ENCODE measurements around the gene GRK1.

The GRK1 gene

DNA sequence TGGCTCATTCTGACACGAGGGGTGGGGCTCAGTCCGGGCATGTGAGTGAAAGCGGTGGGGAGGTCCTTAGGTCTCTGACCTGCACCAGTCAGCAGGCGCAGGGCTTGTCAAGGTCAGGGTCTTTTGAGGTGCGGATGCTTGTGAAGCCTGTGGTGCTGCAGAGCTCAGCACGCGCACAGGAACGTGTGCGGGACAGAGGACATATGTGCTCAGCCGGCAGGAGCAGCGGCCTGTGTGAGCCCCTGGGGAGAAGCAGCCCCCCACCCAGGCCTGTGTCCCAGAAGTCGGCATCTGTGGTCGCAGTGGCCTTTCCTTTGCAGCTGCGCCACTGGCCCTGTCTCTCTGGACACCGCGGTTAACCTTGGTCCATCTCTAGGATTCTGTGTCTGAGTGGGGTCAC lies 39.9 kb upstream of the GRK1 start:
- H3K4me1 Mint-ChIP-seq (ENCODE audit: low read depth): peaks cover 9% of the 10 kb centered on the region
- H3K27me3 Mint-ChIP-seq: no peaks in the 10 kb centered on the region
- no peak overlapping the region for H3K27ac Mint-ChIP-seq
- no peak overlapping the region for H3K4me3 Mint-ChIP-seq
- no peaks in the 10 kb centered on the region for H3K9me3 Mint-ChIP-seq
- peaks cover 90% of the 10 kb centered on the region for H3K36me3 Mint-ChIP-seq (ENCODE audit: low read depth)
- intact Hi-C loops (cut with micrococcal nuclease): no loop called here

DNA sequence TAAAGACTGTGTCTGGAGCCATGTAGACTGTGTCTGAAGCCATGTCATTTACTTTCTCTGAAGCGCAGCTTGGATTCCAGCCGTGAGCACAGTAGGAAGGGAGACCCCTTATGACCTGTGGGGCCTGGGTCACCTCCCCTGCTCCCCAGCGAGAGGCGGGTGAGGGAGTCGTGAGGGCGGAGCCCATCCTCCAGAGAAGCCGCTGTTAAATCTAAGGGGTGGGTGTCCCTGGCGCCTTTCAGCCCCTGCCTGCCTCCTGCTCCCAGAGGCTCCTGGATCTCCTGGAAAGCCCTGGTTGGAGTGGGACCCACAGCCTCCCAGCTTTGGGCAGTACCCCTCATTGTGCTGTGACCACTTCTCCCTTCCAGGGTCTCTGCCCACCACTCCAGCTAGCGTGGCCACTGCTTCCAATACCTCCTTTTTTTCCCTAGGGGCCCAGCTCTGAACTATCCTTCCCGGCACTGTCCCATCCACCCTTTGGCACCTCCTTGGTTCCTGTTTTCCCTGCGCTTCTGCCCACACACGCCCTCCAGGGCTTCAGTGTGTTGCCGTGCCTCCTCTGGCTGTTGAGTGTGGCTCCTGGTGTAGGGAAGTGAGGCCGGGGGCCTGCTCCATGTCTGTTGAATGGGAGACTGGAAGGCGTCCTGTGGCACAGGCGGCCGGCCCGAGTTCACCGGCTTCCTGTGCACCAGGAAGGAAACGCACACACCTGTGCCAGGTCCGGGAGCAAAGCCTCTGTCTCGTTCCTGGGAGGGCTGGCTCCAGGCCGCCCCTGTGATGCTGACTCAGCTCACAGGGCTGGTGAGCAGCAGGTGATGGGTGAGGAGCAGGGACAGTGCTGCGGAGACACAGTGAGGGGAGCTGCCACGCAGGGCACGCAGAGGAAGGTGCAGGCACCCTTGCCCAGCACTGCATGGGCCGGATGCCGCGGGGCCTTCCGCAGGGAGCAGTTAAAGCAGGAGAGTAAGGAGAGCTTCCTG lies 38.4 kb upstream of the GRK1 start:
- peaks cover 93% of the 10 kb centered on the region for H3K36me3 Mint-ChIP-seq (ENCODE audit: low read depth)
- peak overlapping the region; percentile 6 for H3K27ac Mint-ChIP-seq
- intact Hi-C loops (cut with micrococcal nuclease): no loop called here

DNA sequence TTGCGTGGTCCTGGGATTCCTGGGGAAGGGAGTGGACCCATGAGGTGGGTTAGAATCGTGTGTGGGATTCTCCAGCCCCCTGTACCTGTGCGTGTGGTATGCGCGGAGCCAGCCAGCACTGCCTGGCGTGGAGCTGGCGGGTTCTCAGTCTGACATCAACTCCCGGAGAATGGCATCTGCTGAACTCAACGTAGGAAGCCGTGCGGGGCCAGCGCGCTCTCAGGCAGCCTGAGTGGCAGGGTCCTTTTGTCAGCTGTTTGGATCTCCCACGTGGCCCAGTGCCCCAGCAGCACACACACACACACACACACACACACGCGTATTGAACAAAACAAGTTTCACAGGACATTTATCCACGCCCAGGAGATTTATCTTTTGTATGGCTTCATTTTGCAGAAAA lies 37.2 kb upstream of the GRK1 start:
- H3K27ac Mint-ChIP-seq: no peak overlapping the region
- intact Hi-C loops (cut with micrococcal nuclease): no loop called here
- no peak overlapping the region for H3K4me3 Mint-ChIP-seq
- H3K4me1 Mint-ChIP-seq (ENCODE audit: low read depth): peaks cover 9% of the 10 kb centered on the region
- no peaks in the 10 kb centered on the region for H3K27me3 Mint-ChIP-seq
- no peaks in the 10 kb centered on the region for H3K9me3 Mint-ChIP-seq
- peaks cover 93% of the 10 kb centered on the region for H3K36me3 Mint-ChIP-seq (ENCODE audit: low read depth)

More for the DNA sequence above, 38.4 kb upstream of the GRK1 start:
- Mint-ChIP-seq H3K4me1 (ENCODE audit: low read depth) (peaks cover 9% of the 10 kb centered on the region), H3K27me3 (no peaks in the 10 kb centered on the region), H3K4me3 (no peak overlapping the region), H3K9me3 (no peaks in the 10 kb centered on the region)

DNA sequence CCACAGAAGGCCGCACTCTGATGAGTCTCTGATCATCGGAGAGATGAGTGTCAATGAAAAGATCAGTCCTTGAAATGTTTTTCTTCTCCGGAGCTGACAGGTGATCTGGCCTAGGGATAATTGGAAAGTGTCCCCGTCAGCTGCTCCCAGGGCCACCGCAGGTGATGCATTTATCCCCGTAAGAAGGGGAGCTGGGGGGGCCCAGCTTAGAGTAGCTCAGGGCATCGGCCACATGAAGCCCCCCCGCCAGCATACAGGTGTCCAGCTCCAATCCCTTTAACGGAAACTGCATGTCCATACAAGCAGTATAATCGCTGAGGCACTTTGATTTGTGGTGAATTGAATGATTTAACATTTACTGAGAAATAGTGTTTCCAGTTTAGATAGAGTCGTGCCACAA lies 36.7 kb upstream of the GRK1 start:
- H3K9me3 Mint-ChIP-seq: no peaks in the 10 kb centered on the region
- peaks cover 9% of the 10 kb centered on the region for H3K4me1 Mint-ChIP-seq (ENCODE audit: low read depth)
- peaks cover 93% of the 10 kb centered on the region for H3K36me3 Mint-ChIP-seq (ENCODE audit: low read depth)
- H3K27me3 Mint-ChIP-seq: no peaks in the 10 kb centered on the region
- H3K27ac Mint-ChIP-seq: no peak overlapping the region
- H3K4me3 Mint-ChIP-seq: no peak overlapping the region
- intact Hi-C loops (cut with micrococcal nuclease): no loop called here

DNA sequence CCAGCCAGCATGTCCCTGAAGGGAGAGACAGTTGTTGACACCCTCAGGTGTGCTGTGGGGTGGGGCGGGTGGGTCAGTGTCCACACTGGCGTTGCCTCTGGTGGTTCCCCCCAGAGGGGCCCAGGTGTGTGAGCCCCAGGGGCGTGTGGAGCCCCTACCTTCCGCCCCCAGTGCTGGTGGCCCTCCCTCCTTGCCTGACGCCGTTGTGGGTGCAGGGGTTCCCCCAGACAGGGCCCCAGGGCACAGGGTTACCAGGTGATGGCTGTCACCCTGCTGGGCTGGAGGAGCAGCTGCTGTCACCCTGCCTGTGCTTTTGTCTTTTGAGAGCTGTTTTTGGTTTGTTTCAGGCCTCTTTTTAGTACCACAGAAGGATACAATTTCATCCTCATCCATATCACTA lies 36.2 kb upstream of the GRK1 start:
- Mint-ChIP-seq H3K4me1 (ENCODE audit: low read depth) (peaks cover 9% of the 10 kb centered on the region), H3K9me3 (no peaks in the 10 kb centered on the region), H3K4me3 (no peak overlapping the region), H3K27me3 (no peaks in the 10 kb centered on the region), H3K27ac (no peak overlapping the region), H3K36me3 (ENCODE audit: low read depth) (peaks cover 93% of the 10 kb centered on the region)
- intact Hi-C loops (cut with micrococcal nuclease): no loop called here

DNA sequence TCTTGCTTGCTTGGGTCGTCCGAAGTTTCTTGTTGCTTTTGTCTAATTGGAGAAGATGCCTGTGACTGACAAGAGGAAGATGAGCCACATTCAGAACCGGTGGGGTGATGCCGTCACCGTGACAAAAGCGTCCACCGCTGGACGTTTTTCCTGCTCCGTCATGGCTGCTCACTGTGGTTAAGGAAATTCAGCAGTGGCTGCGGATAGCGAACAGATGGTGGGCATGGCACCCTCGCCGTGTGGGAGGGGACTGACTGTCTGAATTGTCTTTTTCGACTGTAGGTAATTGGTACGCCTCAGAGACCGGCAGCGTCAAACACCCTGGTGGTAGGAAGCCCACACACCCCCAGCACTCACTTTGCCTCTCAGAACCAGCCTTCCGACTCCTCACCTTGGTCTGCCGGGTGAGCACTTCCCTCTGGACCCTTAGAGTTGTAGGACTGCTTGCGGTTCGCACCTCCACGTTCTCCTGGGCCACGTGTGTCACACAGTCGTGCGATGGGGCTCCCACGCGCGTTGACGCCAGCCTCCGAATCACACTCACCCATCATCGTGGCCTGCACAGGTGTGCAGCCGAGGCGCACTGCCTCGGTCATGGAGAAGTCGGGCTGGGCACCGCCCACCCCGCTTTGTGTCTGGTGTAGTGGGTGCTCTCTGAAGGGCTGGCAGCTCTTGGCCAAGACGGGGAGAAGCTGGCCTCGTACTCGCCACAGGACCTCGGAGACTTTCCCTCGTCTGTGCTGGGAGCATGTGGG lies 35.5 kb upstream of the GRK1 start:
- Mint-ChIP-seq H3K36me3 (ENCODE audit: low read depth) (peaks cover 96% of the 10 kb centered on the region), H3K4me3 (no peak overlapping the region), H3K27me3 (no peaks in the 10 kb centered on the region), H3K9me3 (no peaks in the 10 kb centered on the region), H3K27ac (no peak overlapping the region), H3K4me1 (ENCODE audit: low read depth) (peaks cover 9% of the 10 kb centered on the region)
- intact Hi-C loops (cut with micrococcal nuclease): no loop called here

DNA sequence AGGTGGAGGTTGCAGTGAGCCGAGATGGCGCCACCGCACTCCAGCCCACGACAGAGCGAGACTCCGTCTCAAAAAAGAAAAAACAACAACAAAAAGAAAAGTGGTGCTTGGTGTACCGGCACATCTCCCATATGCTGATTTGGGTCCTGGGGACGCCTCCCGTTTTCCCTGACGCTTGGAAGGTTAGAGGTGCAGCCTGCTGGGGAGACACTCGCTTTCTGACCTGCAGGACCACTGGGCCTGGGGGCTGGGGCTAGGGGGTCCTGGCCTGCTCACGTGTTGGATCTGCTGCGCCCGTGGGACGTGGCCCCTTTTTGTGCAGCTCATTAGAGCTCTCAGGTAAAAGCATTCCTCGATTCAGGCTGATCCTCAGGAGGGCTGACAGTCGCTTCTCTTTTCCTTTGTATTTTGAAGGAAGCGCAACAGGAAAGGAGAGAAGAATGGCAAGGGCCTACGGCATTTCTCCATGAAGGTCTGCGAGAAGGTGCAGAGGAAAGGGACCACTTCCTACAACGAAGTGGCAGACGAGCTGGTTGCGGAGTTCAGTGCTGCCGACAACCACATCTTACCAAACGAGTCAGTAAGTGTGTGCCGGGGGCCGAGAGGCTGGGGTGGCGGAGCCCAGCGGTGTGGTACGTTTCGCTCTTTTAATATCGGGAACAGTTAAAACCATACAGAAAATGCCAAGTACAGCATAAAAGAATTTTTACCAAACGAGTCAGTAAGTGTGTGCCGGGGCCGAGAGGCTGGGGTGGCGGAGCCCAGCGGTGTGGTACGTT lies 34.1 kb upstream of the GRK1 start:
- Mint-ChIP-seq H3K4me1 (ENCODE audit: low read depth) (peaks cover 9% of the 10 kb centered on the region), H3K27ac (no peak overlapping the region), H3K36me3 (ENCODE audit: low read depth) (peaks cover 98% of the 10 kb centered on the region), H3K4me3 (no peak overlapping the region), H3K27me3 (no peaks in the 10 kb centered on the region), H3K9me3 (peaks cover 13% of the 10 kb centered on the region)
- intact Hi-C loops (cut with micrococcal nuclease): no loop called here

DNA sequence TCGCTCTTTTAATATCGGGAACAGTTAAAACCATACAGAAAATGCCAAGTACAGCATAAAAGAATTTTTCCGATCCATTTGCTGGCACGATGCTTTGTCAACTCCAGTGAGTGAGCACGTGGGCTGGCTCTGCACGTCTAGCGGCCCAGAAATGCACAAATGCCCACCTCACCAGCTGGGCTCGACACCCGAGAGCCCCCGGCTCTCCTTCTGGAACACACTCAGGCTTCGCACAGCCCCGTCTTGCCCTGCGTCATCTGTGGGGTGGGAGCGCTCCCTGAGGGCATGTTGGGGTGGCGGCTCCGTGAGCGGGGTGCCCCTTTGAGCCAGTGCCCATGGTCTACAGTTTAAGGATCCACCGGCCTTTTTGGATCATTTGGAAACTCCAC lies 33.5 kb upstream of the GRK1 start:
- peaks cover 97% of the 10 kb centered on the region for H3K36me3 Mint-ChIP-seq (ENCODE audit: low read depth)
- H3K4me3 Mint-ChIP-seq: no peak overlapping the region
- intact Hi-C loops (cut with micrococcal nuclease): no loop called here
- no peak overlapping the region for H3K27ac Mint-ChIP-seq
- H3K9me3 Mint-ChIP-seq: peaks cover 15% of the 10 kb centered on the region
- H3K4me1 Mint-ChIP-seq (ENCODE audit: low read depth): peaks cover 6% of the 10 kb centered on the region
- H3K27me3 Mint-ChIP-seq: no peaks in the 10 kb centered on the region

DNA sequence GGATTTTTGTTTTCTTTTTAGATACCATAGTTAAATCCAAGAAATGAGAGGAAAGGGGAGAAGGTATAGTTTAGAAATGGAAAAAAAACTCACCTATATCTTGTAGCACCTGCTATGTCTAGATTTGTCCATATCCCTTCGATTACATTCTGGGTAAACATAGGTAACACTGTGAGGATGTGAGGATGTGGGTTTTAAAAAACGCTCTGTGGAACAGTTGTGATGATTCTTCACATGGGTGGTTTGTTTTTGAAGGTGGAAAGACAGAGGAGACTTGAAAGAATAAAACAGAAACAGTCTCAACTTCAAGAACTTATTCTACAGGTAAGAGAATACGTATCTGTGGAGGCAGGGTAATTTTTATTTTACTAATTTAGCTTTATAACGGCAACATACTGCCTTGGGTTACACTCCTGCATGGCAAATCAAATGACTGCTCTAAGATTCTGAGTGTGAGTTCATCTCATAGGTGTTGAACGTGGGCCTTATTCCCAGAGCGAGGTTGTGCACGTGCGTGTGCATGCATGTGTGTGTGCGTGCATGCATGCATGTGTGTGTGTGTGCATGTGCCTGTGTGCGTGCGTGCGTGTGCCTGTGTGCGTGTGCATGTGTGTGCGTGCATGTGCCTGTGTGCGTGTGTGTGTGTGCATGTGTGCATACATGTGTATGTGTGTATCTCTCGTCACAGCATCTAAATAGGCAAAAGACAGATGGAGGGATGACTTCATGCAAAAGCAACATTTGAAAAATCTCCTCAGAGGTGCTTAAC lies 32.6 kb upstream of the GRK1 start:
- intact Hi-C loops (cut with micrococcal nuclease): no loop called here
- peaks cover 25% of the 10 kb centered on the region for H3K9me3 Mint-ChIP-seq

DNA sequence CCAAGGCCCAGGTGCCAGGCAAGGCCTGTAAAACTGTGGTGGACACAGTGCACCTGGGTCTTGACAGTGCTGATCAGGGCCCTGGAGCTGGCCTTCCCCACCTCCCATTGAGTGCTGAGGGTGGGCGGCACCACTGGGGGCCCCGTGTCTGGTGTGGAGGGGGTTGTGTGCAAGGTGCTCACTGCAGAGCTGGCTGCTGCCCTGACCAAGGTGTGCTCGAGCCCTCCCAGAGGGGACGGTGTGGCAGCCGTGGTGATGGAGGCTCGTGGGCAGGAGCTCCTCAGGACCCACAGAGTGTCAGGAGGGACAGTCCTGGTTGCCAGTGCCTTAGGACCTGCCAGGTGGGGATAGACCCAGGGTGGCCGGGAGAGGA lies 32.0 kb upstream of the GRK1 start:
- H3K9me3 Mint-ChIP-seq: peaks cover 31% of the 10 kb centered on the region
- intact Hi-C loops (cut with micrococcal nuclease): no loop called here
- no peak overlapping the region for H3K4me3 Mint-ChIP-seq
- H3K27me3 Mint-ChIP-seq: no peaks in the 10 kb centered on the region
- peaks cover 97% of the 10 kb centered on the region for H3K36me3 Mint-ChIP-seq (ENCODE audit: low read depth)
- no peak overlapping the region for H3K27ac Mint-ChIP-seq
- H3K4me1 Mint-ChIP-seq (ENCODE audit: low read depth): no peaks in the 10 kb centered on the region

More for the DNA sequence above, 32.6 kb upstream of the GRK1 start:
- Mint-ChIP-seq H3K27ac (no peak overlapping the region), H3K36me3 (ENCODE audit: low read depth) (peaks cover 97% of the 10 kb centered on the region), H3K27me3 (no peaks in the 10 kb centered on the region), H3K4me3 (no peak overlapping the region), H3K4me1 (ENCODE audit: low read depth) (no peaks in the 10 kb centered on the region)

DNA sequence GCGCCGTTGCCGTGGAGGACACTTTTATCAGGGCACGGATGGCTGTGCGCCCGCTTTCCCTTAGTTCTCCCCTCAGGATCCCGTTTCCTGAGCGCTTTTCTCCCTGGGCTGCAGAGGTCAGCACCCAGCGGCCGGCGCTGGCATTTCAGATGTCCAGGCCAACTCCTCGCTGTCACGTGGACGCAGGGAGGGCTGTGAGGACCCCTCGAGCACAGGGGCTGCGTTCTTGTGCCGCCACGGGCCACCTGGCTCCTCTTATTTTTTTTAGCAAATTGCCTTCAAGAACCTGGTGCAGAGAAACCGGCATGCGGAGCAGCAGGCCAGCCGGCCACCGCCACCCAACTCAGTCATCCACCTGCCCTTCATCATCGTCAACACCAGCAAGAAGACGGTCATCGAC lies 31.3 kb upstream of the GRK1 start:
- intact Hi-C loops (cut with micrococcal nuclease): no loop called here
- Mint-ChIP-seq H3K4me1 (ENCODE audit: low read depth) (no peaks in the 10 kb centered on the region), H3K4me3 (no peak overlapping the region), H3K27ac (no peak overlapping the region), H3K36me3 (ENCODE audit: low read depth) (peaks cover 98% of the 10 kb centered on the region), H3K27me3 (no peaks in the 10 kb centered on the region), H3K9me3 (peaks cover 37% of the 10 kb centered on the region)

DNA sequence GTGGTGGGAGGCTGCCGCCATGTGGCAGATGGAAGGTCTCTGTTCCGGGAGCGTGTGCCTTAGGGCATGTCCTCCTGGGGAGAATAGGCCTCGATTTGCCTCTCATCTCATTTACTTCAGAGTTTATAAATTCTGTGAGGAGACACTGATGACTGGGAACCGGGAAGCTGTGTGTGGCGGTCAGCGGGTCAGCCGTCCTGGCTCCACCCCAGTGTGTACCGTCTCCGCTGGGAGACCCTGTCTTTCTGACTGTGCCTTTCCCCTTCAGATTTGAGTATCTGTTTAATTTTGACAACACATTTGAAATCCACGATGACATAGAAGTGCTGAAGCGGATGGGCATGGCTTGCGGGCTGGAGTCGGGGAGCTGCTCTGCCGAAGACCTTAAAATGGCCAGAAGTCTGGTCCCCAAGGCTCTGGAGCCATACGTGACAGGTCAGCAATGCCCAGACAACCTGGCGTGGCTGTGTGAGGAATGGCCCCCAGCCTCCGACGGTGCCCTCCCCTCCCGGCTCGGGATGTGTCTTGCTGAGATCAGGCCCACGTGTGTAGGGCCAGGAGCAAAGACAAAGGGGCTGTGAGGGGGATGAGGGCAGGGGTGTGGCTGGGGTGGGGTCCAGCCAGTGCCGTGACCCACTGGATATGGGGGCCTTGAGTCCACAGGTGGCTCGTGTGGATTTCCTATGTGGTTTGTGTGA lies 30.6 kb upstream of the GRK1 start:
- no peaks in the 10 kb centered on the region for H3K27me3 Mint-ChIP-seq
- intact Hi-C loops (cut with micrococcal nuclease): no loop called here
- no peak overlapping the region for H3K27ac Mint-ChIP-seq
- no peak overlapping the region for H3K4me3 Mint-ChIP-seq
- H3K4me1 Mint-ChIP-seq (ENCODE audit: low read depth): no peaks in the 10 kb centered on the region
- peaks cover 99% of the 10 kb centered on the region for H3K36me3 Mint-ChIP-seq (ENCODE audit: low read depth)
- H3K9me3 Mint-ChIP-seq: peaks cover 43% of the 10 kb centered on the region

Data from dendritic cell treated with granulocyte-macrophage colony-stimulating factor and Interleukin-4, amounts not matched to agents 40 ng/mL and 50 ng/mL, for 4 days (primary cell).